Body of pancreas (tissue), 4 donors: ENCODE results near the gene LGALS1. TPM values are rescaled to one million over a fixed set of nuclear protein-coding genes. Genes with fewer than 3 reads are reported as not detected.

Experiments used
- ATAC-seq: fragments of 150-250 bp; one replicate; pipeline ENCODE4 v1.9.1; 2016
- DNase-seq, 4 donors: peaks; one replicate each; pipeline ENCODE4 v3.0.0-alpha.2; 2019
- H3K27ac ChIP-seq, 4 donors: fragments of 200-600 bp; sonication (generic); 1 replicate in 3 of 4; 2 replicates in 1 of 4; pipeline versions ENCODE4 v1.5.1 to v1.6.1; 2016 to 2019; ENCODE audit warnings: mild to moderate bottlenecking in 1 of 4, mixed read lengths in 1 of 4, moderate library complexity in 1 of 4
- H3K27me3 ChIP-seq, 2 donors: fragments of 200-600 bp; sonication (generic); one replicate each; pipeline ENCODE4 v1.6.0; 2016; ENCODE audit warnings: mild to moderate bottlenecking in 1 of 2
- H3K36me3 ChIP-seq, 2 donors: fragments of 200-600 bp; sonication (generic); replicated peaks in 1 of 2; 2 replicates each; pipeline ENCODE4 v1.5.1; 2016; ENCODE audit warnings: low read depth in 2 of 2; ENCODE audit not compliant: insufficient read depth in 1 of 2
- H3K4me1 ChIP-seq: fragments of 200-600 bp; sonication (generic); one replicate; pipeline ENCODE4 v1.6.0; 2016
- H3K4me3 ChIP-seq, 2 donors: fragments of 200-600 bp; sonication (generic); 1 replicate in 1 of 2; 2 replicates in 1 of 2; pipeline ENCODE4 v1.5.1; 2016 to 2019
- H3K9me3 ChIP-seq, 3 donors: fragments of 200-600 bp; sonication (generic); 1 replicate in 2 of 3; 2 replicates in 1 of 3; pipeline ENCODE4 v1.5.1; 2016
- POLR2A ChIP-seq, 3 donors: fragments of 450-650 bp; IDR thresholded peaks; one replicate each; pipeline ENCODE4 v1.6.1; 2016; ENCODE audit warnings: antibody characterized with exemption in 3 of 3, mild to moderate bottlenecking in 2 of 3
- WGBS, 2 donors: methylation state at CpG; one replicate each; pipeline ENCODE4 v1.1.5; 2017; 5-methylcytosine and 5-hydroxymethylcytosine counted together
- intact Hi-C: fragments of 100-400 bp; cut with DNase I; formaldehyde crosslinking; loops from one replicate; pipeline ENCODE4 v1.15.1; 2023
- total RNA-seq, 2 donors: library from RNA; depleted of rRNA; stranded (reverse); fragments of >200 nt; gene quantifications; one replicate each; pipeline ENCODE4 v1.1.0, GENCODE V29; 2016
- TF ChIP-seq, protein P1 (sequence below), 7 experiments: fragments of 450-650 bp in 4 of 7; fragments of 200-600 bp in 3 of 7; sonication (generic) in 3 of 7; IDR thresholded peaks; one replicate each; pipeline ENCODE4 v1.5.1; 2016 to 2019; ENCODE audit warnings: antibody characterized with exemption in 7 of 7

LGALS1 gene
- total RNA-seq, 2 donors from 2014 or later, result 90.3 to 325 TPM

DNA sequence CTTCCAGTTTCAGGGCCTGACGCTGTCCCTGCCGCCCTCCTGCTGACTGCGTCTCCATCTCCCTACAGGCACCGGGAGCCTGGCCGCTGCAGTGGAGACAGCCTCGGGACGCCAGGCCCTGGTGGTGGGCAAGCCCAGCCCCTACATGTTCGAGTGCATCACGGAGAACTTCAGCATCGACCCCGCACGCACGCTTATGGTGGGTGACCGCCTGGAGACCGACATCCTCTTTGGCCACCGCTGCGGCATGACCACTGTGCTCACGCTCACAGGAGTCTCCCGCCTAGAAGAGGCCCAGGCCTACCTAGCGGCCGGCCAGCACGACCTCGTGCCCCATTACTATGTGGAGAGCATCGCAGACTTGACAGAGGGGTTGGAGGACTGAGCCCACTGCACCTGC lies 9.9 kb upstream of the LGALS1 start:
- intact Hi-C loops, result no loop called here
- Histone ChIP-seq H3K4me3 (no peak overlapping the region), H3K4me1 (peaks cover 12% of the 10 kb centered on the region), H3K27me3 (no peaks in the 10 kb centered on the region), H3K9me3 (no peaks in the 10 kb centered on the region), H3K36me3 (no peaks in the 10 kb centered on the region), H3K27ac (no peak overlapping the region)
- DNase-seq, result no peak
- TF ChIP-seq POLR2A (IDR thresholded peaks at IDR 0.05), result no peak
- TF ChIP-seq, protein P1, sequence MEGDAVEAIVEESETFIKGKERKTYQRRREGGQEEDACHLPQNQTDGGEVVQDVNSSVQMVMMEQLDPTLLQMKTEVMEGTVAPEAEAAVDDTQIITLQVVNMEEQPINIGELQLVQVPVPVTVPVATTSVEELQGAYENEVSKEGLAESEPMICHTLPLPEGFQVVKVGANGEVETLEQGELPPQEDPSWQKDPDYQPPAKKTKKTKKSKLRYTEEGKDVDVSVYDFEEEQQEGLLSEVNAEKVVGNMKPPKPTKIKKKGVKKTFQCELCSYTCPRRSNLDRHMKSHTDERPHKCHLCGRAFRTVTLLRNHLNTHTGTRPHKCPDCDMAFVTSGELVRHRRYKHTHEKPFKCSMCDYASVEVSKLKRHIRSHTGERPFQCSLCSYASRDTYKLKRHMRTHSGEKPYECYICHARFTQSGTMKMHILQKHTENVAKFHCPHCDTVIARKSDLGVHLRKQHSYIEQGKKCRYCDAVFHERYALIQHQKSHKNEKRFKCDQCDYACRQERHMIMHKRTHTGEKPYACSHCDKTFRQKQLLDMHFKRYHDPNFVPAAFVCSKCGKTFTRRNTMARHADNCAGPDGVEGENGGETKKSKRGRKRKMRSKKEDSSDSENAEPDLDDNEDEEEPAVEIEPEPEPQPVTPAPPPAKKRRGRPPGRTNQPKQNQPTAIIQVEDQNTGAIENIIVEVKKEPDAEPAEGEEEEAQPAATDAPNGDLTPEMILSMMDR (IDR thresholded peaks at IDR 0.05), result no peak
- ATAC-seq, result no peak
- 93% methylated on average over 23 of the region's 24 CpGs; no CpG with 5 or more reads in 1 of the 2 donors for WGBS, 2 donors

DNA sequence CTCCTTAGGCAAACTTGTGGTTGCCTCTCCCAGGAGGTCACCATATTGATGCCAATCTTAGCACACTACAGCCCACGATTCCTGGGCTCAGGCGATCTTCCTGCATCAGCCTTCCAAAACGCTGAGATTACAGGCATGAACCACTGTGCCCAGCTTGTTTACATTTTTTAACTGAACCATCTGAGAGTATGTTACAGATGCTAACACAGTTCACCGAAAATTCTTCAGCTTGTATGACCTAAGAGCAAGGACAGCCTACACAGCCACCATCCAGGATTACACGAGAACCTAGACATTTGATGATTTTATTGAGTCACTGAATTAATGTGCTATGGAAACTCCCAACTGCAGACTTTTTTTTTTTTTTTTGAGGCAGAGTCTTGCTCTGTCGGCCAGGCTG lies 5.8 kb upstream of the LGALS1 start:
- H3K9me3 ChIP-seq, result no peaks in the 10 kb centered on the region
- 65 to 76% methylated on average over 6 of the region's 6 CpGs for WGBS, 2 donors
- H3K27ac ChIP-seq, result no peak overlapping the region
- peaks cover 6% of the 10 kb centered on the region for H3K4me1 ChIP-seq
- H3K4me3 ChIP-seq, result no peak overlapping the region
- H3K27me3 ChIP-seq, result no peaks in the 10 kb centered on the region
- no peaks in the 10 kb centered on the region for H3K36me3 ChIP-seq
- TF ChIP-seq, protein P1 (IDR thresholded peaks at IDR 0.05), result no peak
- TF ChIP-seq POLR2A (IDR thresholded peaks at IDR 0.05), result no peak
- ATAC-seq, result no peak
- intact Hi-C loops, result no loop called here
- DNase-seq, result no peak

DNA sequence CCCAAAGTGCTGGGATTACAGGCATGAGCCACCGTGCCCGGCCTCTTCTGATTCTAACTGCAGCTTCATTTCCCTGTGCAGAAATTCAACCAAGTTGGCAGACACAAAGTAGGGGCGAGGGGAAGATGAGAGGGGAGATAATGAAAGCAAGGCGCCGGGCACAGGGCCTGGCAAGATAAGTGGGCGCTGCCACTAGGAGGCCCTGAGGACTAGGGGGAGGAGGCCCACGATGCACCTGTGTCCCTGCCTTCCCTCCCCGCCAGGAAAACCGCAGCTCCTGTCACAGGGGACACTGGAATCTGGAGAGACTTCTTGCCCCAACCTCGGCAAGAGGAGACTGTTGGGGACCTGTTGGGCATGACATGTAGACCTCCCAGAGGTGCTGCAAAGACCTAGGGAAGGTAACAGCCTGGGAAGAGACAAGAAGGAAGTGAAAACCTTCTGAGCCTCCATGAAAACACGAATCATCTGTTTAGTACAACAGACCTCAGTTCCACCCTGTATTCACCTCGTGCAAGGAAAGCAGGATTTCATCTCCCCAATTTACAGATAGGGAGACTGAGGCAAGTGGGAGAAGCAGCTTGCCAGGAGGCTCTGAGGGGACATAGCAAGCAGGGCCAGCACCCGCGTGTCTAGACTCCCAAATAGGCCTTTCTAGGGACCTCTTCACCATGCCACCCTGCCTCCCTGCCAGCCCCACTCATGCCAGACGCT lies 3.1 kb upstream of the LGALS1 start:
- H3K4me3 ChIP-seq, result no peak overlapping the region
- H3K27me3 ChIP-seq, result no peaks in the 10 kb centered on the region
- 59 to 67% methylated on average over 14 to 15 of the region's 15 CpGs for WGBS, 2 donors
- H3K36me3 ChIP-seq, result no peaks in the 10 kb centered on the region
- ATAC-seq (no peak), DNase-seq (no peak)
- TF ChIP-seq, protein P1 (IDR thresholded peaks at IDR 0.05), result no peak
- TF ChIP-seq POLR2A (IDR thresholded peaks at IDR 0.05), result no peak
- H3K27ac ChIP-seq, result no peak overlapping the region
- H3K4me1 ChIP-seq, result peaks cover 32% of the 10 kb centered on the region
- no peaks in the 10 kb centered on the region for H3K9me3 ChIP-seq
- intact Hi-C loops, result no loop called here

DNA sequence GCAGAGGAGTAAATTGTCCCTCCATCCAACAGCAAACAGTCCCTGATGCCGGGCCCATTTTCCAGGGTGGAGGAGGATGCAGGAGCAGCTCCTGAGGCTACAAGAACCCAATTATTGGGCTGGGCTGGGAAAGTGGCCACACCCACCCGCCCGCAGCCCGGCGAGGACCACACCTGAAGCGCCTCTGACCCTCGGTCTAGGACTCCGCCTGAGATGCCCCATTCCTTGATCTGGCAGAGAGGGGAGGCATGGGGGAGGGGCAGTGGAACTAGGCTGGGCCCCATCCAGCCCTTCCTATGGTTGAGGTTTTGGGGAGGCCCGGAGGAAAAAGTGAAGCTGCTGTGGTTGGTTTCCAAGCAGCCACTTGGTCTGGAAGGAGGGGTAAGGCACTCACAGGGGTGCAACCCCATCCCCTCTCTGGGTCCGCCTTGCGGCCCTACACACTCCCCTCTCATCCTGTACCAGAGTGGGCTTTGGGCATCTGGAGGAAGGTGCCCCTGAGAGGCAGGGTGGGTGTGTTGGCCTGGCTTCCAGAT lies 2.4 kb upstream of the LGALS1 start:
- Histone ChIP-seq H3K27me3 (no peaks in the 10 kb centered on the region), H3K4me3 (no peak overlapping the region), H3K4me1 (peaks cover 33% of the 10 kb centered on the region), H3K9me3 (no peaks in the 10 kb centered on the region), H3K36me3 (no peaks in the 10 kb centered on the region), H3K27ac (no peak overlapping the region)
- intact Hi-C loops, result no loop called here
- no peak for ATAC-seq
- WGBS, 2 donors, result 58 to 82% methylated on average over 3 to 10 of the region's 11 CpGs
- TF ChIP-seq, protein P1 (IDR thresholded peaks at IDR 0.05), result no peak
- TF ChIP-seq POLR2A (IDR thresholded peaks at IDR 0.05), result no peak
- DNase-seq, result no peak

DNA sequence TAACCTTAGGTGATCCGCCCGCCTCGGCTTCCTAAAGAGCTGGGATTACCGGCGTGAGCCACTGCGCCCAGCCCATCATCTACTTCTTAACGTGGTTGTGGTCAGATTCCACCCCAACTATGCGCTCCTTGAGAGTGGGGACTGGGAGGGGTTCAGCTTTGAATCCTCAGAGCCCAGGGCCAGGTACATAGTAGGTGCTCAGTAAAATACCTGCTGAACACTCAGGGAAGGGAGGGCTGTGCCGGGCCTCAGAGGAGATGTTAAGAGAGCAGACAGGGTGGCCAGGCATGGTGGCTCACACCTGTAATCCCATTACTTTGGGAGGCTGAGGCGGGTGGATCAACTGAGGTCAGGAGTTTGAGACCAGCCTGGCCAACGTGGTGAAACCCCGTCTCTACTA lies 1.2 kb upstream of the LGALS1 start:
- intact Hi-C loops, result no loop called here
- WGBS, 2 donors, result 85 to 92% methylated on average over 12 of the region's 12 CpGs
- Histone ChIP-seq H3K27me3 (no peaks in the 10 kb centered on the region), H3K27ac (peak overlapping the region in 3 of 4 donors; percentile 75 to 88 (median 78)), H3K9me3 (no peaks in the 10 kb centered on the region), H3K4me3 (no peak overlapping the region), H3K4me1 (peaks cover 33% of the 10 kb centered on the region), H3K36me3 (no peaks in the 10 kb centered on the region)
- no peak for TF ChIP-seq POLR2A (IDR thresholded peaks at IDR 0.05)
- TF ChIP-seq, protein P1 (IDR thresholded peaks at IDR 0.05), result no peak
- DNase-seq (no peak), ATAC-seq (no peak)
